HepG2 (cell line): ENCODE results near the gene CELF4. TPM values are rescaled to one million over a fixed set of nuclear protein-coding genes. Genes with fewer than 3 reads are reported as not detected.

Experiments
- BCL3 ChIP-seq: sonication (generic); formaldehyde crosslinking; IDR thresholded peaks from 2 replicates; pipeline ENCODE4 v1.5.1; 2020; ENCODE audit warnings: mild to moderate bottlenecking, missing genetic modification reagents, moderate library complexity
- FOXO1 ChIP-seq: sonication (generic); formaldehyde crosslinking; IDR thresholded peaks from 2 replicates; pipeline ENCODE4 v1.4.0; 2020; ENCODE audit warnings: missing genetic modification reagents
- GATAD2A ChIP-seq: IDR thresholded peaks from 2 replicates; pipeline ENCODE4 v1.6.1; 2016
- REL ChIP-seq: sonication (generic); formaldehyde crosslinking; conservative IDR thresholded peaks from 2 replicates; pipeline ENCODE4 v1.8.0; 2022; ENCODE audit warnings: mild to moderate bottlenecking, missing genetic modification reagents, moderate library complexity
- REPIN1 ChIP-seq: sonication (generic); formaldehyde crosslinking; IDR thresholded peaks from 2 replicates; pipeline ENCODE4 v1.8.0; 2022; ENCODE audit warnings: missing genetic modification reagents, low read depth, mild to moderate bottlenecking, borderline replicate concordance
- TEAD3 ChIP-seq: optimal IDR thresholded peaks from 2 replicates; pipeline ENCODE3; 2016; ENCODE audit warnings: borderline replicate concordance
- ZBTB7B ChIP-seq: sonication (generic); formaldehyde crosslinking; IDR thresholded peaks from 2 replicates; pipeline ENCODE4 v1.4.0; 2020; ENCODE audit warnings: missing genetic modification reagents
- ZFP36 ChIP-seq: fragments of 150-350 bp; IDR thresholded peaks from 2 replicates; pipeline ENCODE4 v1.6.1; 2018; ENCODE audit warnings: borderline replicate concordance, low read length, low read depth; ENCODE audit not compliant: partially characterized antibody
- ZNF337 ChIP-seq: sonication (generic); formaldehyde crosslinking; IDR thresholded peaks from 2 replicates; pipeline ENCODE4 v1.5.1; 2020; ENCODE audit warnings: missing genetic modification reagents, low read depth, mild to moderate bottlenecking, borderline replicate concordance
- ZNF512 ChIP-seq: sonication (generic); formaldehyde crosslinking; IDR thresholded peaks from 2 replicates; pipeline ENCODE4 v1.4.0; 2020; ENCODE audit warnings: mild to moderate bottlenecking, missing genetic modification reagents
- ZNF549 ChIP-seq: sonication (generic); formaldehyde crosslinking; IDR thresholded peaks from 2 replicates; pipeline ENCODE4 v1.5.0; 2020; ENCODE audit warnings: missing genetic modification reagents
- ZNF558 ChIP-seq: sonication (generic); formaldehyde crosslinking; IDR thresholded peaks from 2 replicates; pipeline ENCODE4 v1.9.0; 2022; ENCODE audit warnings: mild to moderate bottlenecking, missing genetic modification reagents, borderline replicate concordance
- ZNF589 ChIP-seq: sonication (generic); formaldehyde crosslinking; conservative IDR thresholded peaks from 2 replicates; pipeline ENCODE4 v1.8.0; 2022; ENCODE audit warnings: mild to moderate bottlenecking, moderate library complexity, missing genetic modification reagents
- ZNF619 ChIP-seq: sonication (generic); formaldehyde crosslinking; IDR thresholded peaks from 2 replicates; pipeline ENCODE4 v1.4.0; 2020; ENCODE audit warnings: mild to moderate bottlenecking, missing genetic modification reagents
- ZNF740 ChIP-seq: sonication (generic); formaldehyde crosslinking; IDR thresholded peaks from 2 replicates; pipeline ENCODE4 v1.4.0; 2020; ENCODE audit warnings: missing genetic modification reagents
- ZSCAN21 ChIP-seq: sonication (generic); formaldehyde crosslinking; IDR thresholded peaks from 2 replicates; pipeline ENCODE4 v1.8.0; 2022; ENCODE audit warnings: mild to moderate bottlenecking, missing genetic modification reagents, moderate library complexity, borderline replicate concordance
- ZSCAN22 ChIP-seq: sonication (generic); formaldehyde crosslinking; IDR thresholded peaks from 2 replicates; pipeline ENCODE4 v1.4.0; 2020; ENCODE audit warnings: mild to moderate bottlenecking, missing genetic modification reagents
- ZSCAN25 ChIP-seq: sonication (generic); formaldehyde crosslinking; IDR thresholded peaks from 2 replicates; pipeline ENCODE4 v1.8.0; 2022; ENCODE audit warnings: mild to moderate bottlenecking, missing genetic modification reagents
- polyA plus RNA-seq, 8 experiments: library from polyadenylated mRNA; depleted of rRNA in 3 of 8; stranded (reverse) in 7 of 8; unstranded in 1 of 8; fragments of >200 nt; fragmentation: Illumina TruSeq in 4 of 8; extraction: Trizol in 4 of 8; gene quantifications; 2 replicates each; pipeline versions ENCODE4 v1.2.1 to v1.2.3, GENCODE V29; 2011 to 2016; ENCODE audit warnings: low read depth in 4 of 8, missing spikeins in 1 of 8, mixed read lengths in 1 of 8; ENCODE audit not compliant: insufficient read depth in 1 of 8
- total RNA-seq, 5 experiments: library from RNA; depleted of rRNA; stranded (reverse); fragments of >200 nt; fragmentation: Illumina TruSeq; extraction: Trizol; gene quantifications; 2 replicates each; pipeline ENCODE4 v1.2.3, GENCODE V29; 2016; ENCODE audit warnings: low read depth in 1 of 5
- TF ChIP-seq, protein P1 (sequence below): sonication (generic); formaldehyde crosslinking; IDR thresholded peaks from 2 replicates; pipeline ENCODE4 v1.8.0; 2022; ENCODE audit warnings: missing genetic modification reagents, mild to moderate bottlenecking, inconsistent platforms, borderline replicate concordance
- TF ChIP-seq, protein P2 (sequence below): sonication (generic); formaldehyde crosslinking; IDR thresholded peaks from 2 replicates; pipeline ENCODE4 v1.8.1; 2023; ENCODE audit warnings: missing genetic modification reagents, mild to moderate bottlenecking, borderline replicate concordance
- TF ChIP-seq, protein P3 (sequence below): sonication (generic); formaldehyde crosslinking; conservative IDR thresholded peaks from 2 replicates; pipeline ENCODE4 v1.4.0; 2020; ENCODE audit warnings: mild to moderate bottlenecking, missing genetic modification reagents, moderate library complexity

CELF4 gene
- total and polyA plus RNA-seq, 2 of the 13 experiments (the other 11 are each of a cell fraction or from before 2014, with no cell fraction given), result not detected

GRCh38 chr18:37299471-37300304 lies 265.9 kb downstream of the CELF4 start (continued):
- TF ChIP-seq ZSCAN22 (CRISPR knock-in tag) (no peak), ZNF558 (CRISPR knock-in tag) (no peak), ZNF589 (no peak), ZNF337 (CRISPR knock-in tag) (no peak), ZSCAN21 (CRISPR knock-in tag) (no peak), ZNF549 (CRISPR knock-in tag) (no peak), ZNF512 (CRISPR knock-in tag) (no peak), REPIN1 (CRISPR knock-in tag) (no peak), REL (CRISPR knock-in tag) (no peak), ZSCAN25 (peak; percentile 59; the same call in 1 of the 2 replicates), ZNF740 (CRISPR knock-in tag) (no peak), ZNF619 (CRISPR knock-in tag) (no peak), BCL3 (0 out of 2 replicates have a peak, but pooled peaks have one; percentile 49), TEAD3 (CRISPR knock-in tag) (peak; percentile 70), GATAD2A (CRISPR knock-in tag) (peak; percentile 70), ZFP36 (peak; percentile 42), FOXO1 (CRISPR knock-in tag) (peak; percentile 66; the same call in 1 of the 2 replicates), ZBTB7B (CRISPR knock-in tag) (no peak)
- TF ChIP-seq, protein P1, sequence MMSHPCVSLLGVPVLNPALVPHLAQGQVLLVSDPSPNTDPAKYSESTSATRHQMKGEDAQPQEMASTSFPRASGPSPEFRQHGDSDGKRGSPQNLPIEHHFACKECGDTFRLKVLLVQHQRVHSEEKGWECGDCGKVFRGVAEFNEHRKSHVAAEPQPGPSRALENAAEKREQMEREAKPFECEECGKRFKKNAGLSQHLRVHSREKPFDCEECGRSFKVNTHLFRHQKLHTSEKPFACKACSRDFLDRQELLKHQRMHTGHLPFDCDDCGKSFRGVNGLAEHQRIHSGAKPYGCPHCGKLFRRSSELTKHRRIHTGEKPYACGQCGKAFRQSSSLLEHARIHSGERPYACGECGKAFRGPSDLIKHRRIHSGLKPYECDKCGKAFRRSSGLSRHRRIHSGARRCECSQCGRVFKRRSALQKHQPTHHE (CRISPR knock-in tag), result no peak
- TF ChIP-seq, protein P2, sequence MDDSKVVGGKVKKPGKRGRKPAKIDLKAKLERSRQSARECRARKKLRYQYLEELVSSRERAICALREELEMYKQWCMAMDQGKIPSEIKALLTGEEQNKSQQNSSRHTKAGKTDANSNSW, result no peak
- TF ChIP-seq, protein P3, sequence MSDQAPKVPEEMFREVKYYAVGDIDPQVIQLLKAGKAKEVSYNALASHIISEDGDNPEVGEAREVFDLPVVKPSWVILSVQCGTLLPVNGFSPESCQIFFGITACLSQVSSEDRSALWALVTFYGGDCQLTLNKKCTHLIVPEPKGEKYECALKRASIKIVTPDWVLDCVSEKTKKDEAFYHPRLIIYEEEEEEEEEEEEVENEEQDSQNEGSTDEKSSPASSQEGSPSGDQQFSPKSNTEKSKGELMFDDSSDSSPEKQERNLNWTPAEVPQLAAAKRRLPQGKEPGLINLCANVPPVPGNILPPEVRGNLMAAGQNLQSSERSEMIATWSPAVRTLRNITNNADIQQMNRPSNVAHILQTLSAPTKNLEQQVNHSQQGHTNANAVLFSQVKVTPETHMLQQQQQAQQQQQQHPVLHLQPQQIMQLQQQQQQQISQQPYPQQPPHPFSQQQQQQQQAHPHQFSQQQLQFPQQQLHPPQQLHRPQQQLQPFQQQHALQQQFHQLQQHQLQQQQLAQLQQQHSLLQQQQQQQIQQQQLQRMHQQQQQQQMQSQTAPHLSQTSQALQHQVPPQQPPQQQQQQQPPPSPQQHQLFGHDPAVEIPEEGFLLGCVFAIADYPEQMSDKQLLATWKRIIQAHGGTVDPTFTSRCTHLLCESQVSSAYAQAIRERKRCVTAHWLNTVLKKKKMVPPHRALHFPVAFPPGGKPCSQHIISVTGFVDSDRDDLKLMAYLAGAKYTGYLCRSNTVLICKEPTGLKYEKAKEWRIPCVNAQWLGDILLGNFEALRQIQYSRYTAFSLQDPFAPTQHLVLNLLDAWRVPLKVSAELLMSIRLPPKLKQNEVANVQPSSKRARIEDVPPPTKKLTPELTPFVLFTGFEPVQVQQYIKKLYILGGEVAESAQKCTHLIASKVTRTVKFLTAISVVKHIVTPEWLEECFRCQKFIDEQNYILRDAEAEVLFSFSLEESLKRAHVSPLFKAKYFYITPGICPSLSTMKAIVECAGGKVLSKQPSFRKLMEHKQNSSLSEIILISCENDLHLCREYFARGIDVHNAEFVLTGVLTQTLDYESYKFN (CRISPR knock-in tag), result peak; percentile 68
